HepG2 (cell line): ENCODE results near the gene TRAPPC1. TPM values are rescaled to one million over a fixed set of nuclear protein-coding genes. Genes with fewer than 3 reads are reported as not detected.

Source experiments
- ATF1 ChIP-seq: IDR thresholded peaks from 2 replicates; pipeline ENCODE4 v1.6.1; 2016; ENCODE audit warnings: mild to moderate bottlenecking, control low read depth
- BRD4 ChIP-seq: sonication (generic); formaldehyde crosslinking; IDR thresholded peaks from 2 replicates; pipeline ENCODE4 v1.4.0; 2020; ENCODE audit warnings: missing genetic modification reagents
- CSRNP2 ChIP-seq: sonication (generic); formaldehyde crosslinking; conservative IDR thresholded peaks from 2 replicates; pipeline ENCODE4 v1.8.0; 2022; ENCODE audit warnings: low read depth, missing genetic modification reagents
- FLYWCH1 ChIP-seq: sonication (generic); formaldehyde crosslinking; IDR thresholded peaks from 2 replicates; pipeline ENCODE4 v1.8.1; 2023; ENCODE audit warnings: mild to moderate bottlenecking, missing genetic modification reagents
- KLF12 ChIP-seq: sonication (generic); formaldehyde crosslinking; IDR thresholded peaks from 2 replicates; pipeline ENCODE4 v1.4.0; 2020; ENCODE audit warnings: missing genetic modification reagents, borderline replicate concordance
- MYPOP ChIP-seq: sonication (generic); formaldehyde crosslinking; IDR thresholded peaks from 2 replicates; pipeline ENCODE4 v1.8.1; 2023; ENCODE audit warnings: mild to moderate bottlenecking, moderate library complexity, missing genetic modification reagents
- NR3C1 ChIP-seq: sonication (generic); formaldehyde crosslinking; IDR thresholded peaks from 2 replicates; pipeline ENCODE4 v1.4.0; 2020; ENCODE audit warnings: missing genetic modification reagents
- SAFB2 ChIP-seq: sonication (generic); formaldehyde crosslinking; IDR thresholded peaks from 2 replicates; pipeline ENCODE4 v1.5.1; 2020; ENCODE audit warnings: missing genetic modification reagents, low read depth, mild to moderate bottlenecking, borderline replicate concordance
- SALL1 ChIP-seq: sonication (generic); formaldehyde crosslinking; IDR thresholded peaks from 2 replicates; pipeline ENCODE4 v1.8.0; 2022; ENCODE audit warnings: mild to moderate bottlenecking, missing genetic modification reagents
- SIX1 ChIP-seq: sonication (generic); formaldehyde crosslinking; IDR thresholded peaks from 2 replicates; pipeline ENCODE4 v1.4.0; 2020; ENCODE audit warnings: missing genetic modification reagents, borderline replicate concordance
- SMAD3 ChIP-seq: sonication (generic); formaldehyde crosslinking; IDR thresholded peaks from 2 replicates; pipeline ENCODE4 v1.4.0; 2020; ENCODE audit warnings: missing genetic modification reagents
- TEAD2 ChIP-seq: sonication (generic); formaldehyde crosslinking; IDR thresholded peaks from 2 replicates; pipeline ENCODE4 v1.9.0; 2021; ENCODE audit warnings: missing genetic modification reagents
- TMF1 ChIP-seq: sonication (generic); formaldehyde crosslinking; IDR thresholded peaks from 2 replicates; pipeline ENCODE4 v1.8.1; 2022; ENCODE audit warnings: low read depth, missing genetic modification reagents
- TOPORS ChIP-seq: sonication (generic); formaldehyde crosslinking; IDR thresholded peaks from 2 replicates; pipeline ENCODE4 v1.8.0; 2023; ENCODE audit warnings: mild to moderate bottlenecking, missing genetic modification reagents
- ZBTB14 ChIP-seq: sonication (generic); formaldehyde crosslinking; IDR thresholded peaks from 2 replicates; pipeline ENCODE4 v1.4.0; 2020; ENCODE audit warnings: missing genetic modification reagents
- ZNF343 ChIP-seq: sonication (generic); formaldehyde crosslinking; IDR thresholded peaks from 2 replicates; pipeline ENCODE4 v1.4.0; 2020; ENCODE audit warnings: mild to moderate bottlenecking, missing genetic modification reagents
- ZNF367 ChIP-seq: sonication (generic); formaldehyde crosslinking; IDR thresholded peaks from 2 replicates; pipeline ENCODE4 v1.4.0; 2020; ENCODE audit warnings: missing genetic modification reagents, borderline replicate concordance
- ZNF557 ChIP-seq: sonication (generic); formaldehyde crosslinking; IDR thresholded peaks from 2 replicates; pipeline ENCODE4 v1.4.0; 2020; ENCODE audit warnings: missing genetic modification reagents
- ZNF567 ChIP-seq: sonication (generic); formaldehyde crosslinking; IDR thresholded peaks from 2 replicates; pipeline ENCODE4 v1.8.1; 2023; ENCODE audit warnings: mild to moderate bottlenecking, missing genetic modification reagents, borderline replicate concordance
- ZNF607 ChIP-seq: sonication (generic); formaldehyde crosslinking; IDR thresholded peaks from 2 replicates; pipeline ENCODE4 v1.5.1; 2020; ENCODE audit warnings: missing genetic modification reagents, mild to moderate bottlenecking, borderline replicate concordance
- ZNF616 ChIP-seq: sonication (generic); formaldehyde crosslinking; IDR thresholded peaks from 2 replicates; pipeline ENCODE4 v1.5.0; 2020; ENCODE audit warnings: low read depth, mild to moderate bottlenecking, missing genetic modification reagents
- ZNF687 ChIP-seq: sonication (generic); formaldehyde crosslinking; IDR thresholded peaks from 2 replicates; pipeline ENCODE4 v1.5.1; 2020; ENCODE audit warnings: mild to moderate bottlenecking, missing genetic modification reagents, moderate library complexity
- ZNF747 ChIP-seq: sonication (generic); formaldehyde crosslinking; IDR thresholded peaks from 2 replicates; pipeline ENCODE4 v1.8.1; 2023; ENCODE audit warnings: missing genetic modification reagents, mild to moderate bottlenecking, borderline replicate concordance
- polyA plus RNA-seq, 8 experiments: library from polyadenylated mRNA; depleted of rRNA in 3 of 8; stranded (reverse) in 7 of 8; unstranded in 1 of 8; fragments of >200 nt; fragmentation: Illumina TruSeq in 4 of 8; extraction: Trizol in 4 of 8; gene quantifications; 2 replicates each; pipeline versions ENCODE4 v1.2.1 to v1.2.3, GENCODE V29; 2011 to 2016; ENCODE audit warnings: low read depth in 4 of 8, missing spikeins in 1 of 8, mixed read lengths in 1 of 8; ENCODE audit not compliant: insufficient read depth in 1 of 8
- total RNA-seq, 5 experiments: library from RNA; depleted of rRNA; stranded (reverse); fragments of >200 nt; fragmentation: Illumina TruSeq; extraction: Trizol; gene quantifications; 2 replicates each; pipeline ENCODE4 v1.2.3, GENCODE V29; 2016; ENCODE audit warnings: low read depth in 1 of 5

The TRAPPC1 gene
- total and polyA plus RNA-seq, 2 of the 13 experiments (the other 11 are each of a cell fraction or from before 2014, with no cell fraction given): 28.1 to 44.9 TPM

- TF ChIP-seq SALL1: peak; percentile 17; the same call in 1 of the 2 replicates
- no peak for TF ChIP-seq SAFB2 (CRISPR knock-in tag)
- TF ChIP-seq FLYWCH1 (CRISPR knock-in tag): no peak
- 0 out of 2 replicates have a peak, but pooled peaks have one; percentile 45 for TF ChIP-seq BRD4 (CRISPR knock-in tag)
- TF ChIP-seq ATF1 (CRISPR knock-in tag): no peak
- TF ChIP-seq ZNF747 (CRISPR knock-in tag): no peak
- TF ChIP-seq ZNF687 (CRISPR knock-in tag): peak; percentile 58; the same call in 1 of the 2 replicates
- TF ChIP-seq NR3C1: no peak
- no peak for TF ChIP-seq ZNF567
- TF ChIP-seq ZNF607: no peak
- no peak for TF ChIP-seq KLF12
- no peak for TF ChIP-seq TMF1 (CRISPR knock-in tag)
- no peak for TF ChIP-seq TOPORS
- TF ChIP-seq SMAD3: no peak
- no peak for TF ChIP-seq ZNF343 (CRISPR knock-in tag)
- no peak for TF ChIP-seq TEAD2 (CRISPR knock-in tag)
- TF ChIP-seq ZNF367 (CRISPR knock-in tag): no peak
- TF ChIP-seq MYPOP (CRISPR knock-in tag): no peak
- no peak for TF ChIP-seq ZNF616 (CRISPR knock-in tag)
- no peak for TF ChIP-seq SIX1
- TF ChIP-seq ZBTB14: no peak
- TF ChIP-seq ZNF557: no peak
- TF ChIP-seq CSRNP2 (CRISPR knock-in tag): no peak
Measured at GRCh38 chr17:7885367-7886226, 46.1 kb downstream of the TRAPPC1 start (continued).
